GM23338 (cell line): ENCODE measurements around the gene CD300H. TPM values are rescaled to one million over a fixed set of nuclear protein-coding genes. Genes with fewer than 3 reads are reported as not detected.

Experiments
- ATAC-seq: fragments of 200-7000 bp; cut with Tn5 transposase; 3 replicates; pipeline ENCODE4 v1.9.1; 2020
- DNase-seq: peaks from one replicate; pipeline ENCODE4 v3.0.0-alpha.2; 2015; ENCODE audit warnings: low spot score
- H2AFZ ChIP-seq: fragments of 200-600 bp; sonication (generic); 2 replicates; pipeline ENCODE4 v1.8.0; 2016; ENCODE audit warnings: antibody characterized with exemption, mild to moderate bottlenecking, moderate library complexity
- H3F3A ChIP-seq: fragments of 200-600 bp; sonication (generic); replicated peaks from 2 replicates; pipeline ENCODE4 v1.8.0; 2017; ENCODE audit warnings: antibody characterized with exemption, mixed run types, low read depth
- H3K27ac ChIP-seq: fragments of 200-600 bp; sonication (generic); 2 replicates; pipeline ENCODE4 v1.6.1; 2016; ENCODE audit warnings: low read depth
- H3K27me3 ChIP-seq: fragments of 200-600 bp; sonication (generic); 2 replicates; pipeline ENCODE4 v1.8.0; 2016; ENCODE audit warnings: mild to moderate bottlenecking, mixed run types, moderate library complexity; ENCODE audit not compliant: insufficient read depth
- H3K36me3 ChIP-seq: fragments of 200-600 bp; sonication (generic); 2 replicates; pipeline ENCODE4 v1.8.0; 2016; ENCODE audit warnings: mild to moderate bottlenecking; ENCODE audit not compliant: insufficient read depth
- H3K4me1 ChIP-seq: fragments of 200-600 bp; sonication (generic); 2 replicates; pipeline ENCODE4 v1.8.0; 2016; ENCODE audit warnings: mild to moderate bottlenecking, moderate library complexity; ENCODE audit not compliant: insufficient read depth
- H3K4me2 ChIP-seq: fragments of 200-600 bp; sonication (generic); 2 replicates; pipeline ENCODE4 v1.7.1; 2017; ENCODE audit warnings: mixed run types
- H3K4me3 ChIP-seq: fragments of 200-600 bp; sonication (generic); 2 replicates; pipeline ENCODE4 v1.6.1; 2016; ENCODE audit warnings: mixed run types
- H3K79me2 ChIP-seq: fragments of 200-600 bp; sonication (generic); replicated peaks from 2 replicates; pipeline ENCODE4 v1.8.0; 2017; ENCODE audit warnings: mild to moderate bottlenecking; ENCODE audit not compliant: insufficient read depth
- H3K9me2 ChIP-seq: fragments of 200-600 bp; sonication (generic); 2 replicates; pipeline ENCODE4 v1.8.0; 2017; ENCODE audit not compliant: insufficient read depth
- H4K20me1 ChIP-seq: fragments of 200-600 bp; sonication (generic); replicated peaks from 2 replicates; pipeline ENCODE4 v1.8.0; 2017; ENCODE audit warnings: mild to moderate bottlenecking; ENCODE audit not compliant: insufficient read depth
- H3K27ac Mint-ChIP-seq: 2 replicates; pipeline ENCODE4 v1.8.0; 2020; ENCODE audit warnings: inconsistent platforms, mild to moderate bottlenecking, moderate library complexity, mixed read lengths
- H3K27me3 Mint-ChIP-seq: 3 replicates; pipeline ENCODE4 v1.8.0; 2022; ENCODE audit warnings: low read depth, mild to moderate bottlenecking, moderate library complexity, mixed read lengths, inconsistent platforms; ENCODE audit not compliant: insufficient read depth, poor library complexity
- H3K36me3 Mint-ChIP-seq: 3 replicates; pipeline ENCODE4 v1.8.0; 2021; ENCODE audit warnings: low read depth, mild to moderate bottlenecking, inconsistent platforms, moderate library complexity, mixed read lengths
- H3K4me1 Mint-ChIP-seq: 3 replicates; pipeline ENCODE4 v1.8.0; 2020; ENCODE audit warnings: mild to moderate bottlenecking, inconsistent platforms, mixed read lengths
- H3K4me3 Mint-ChIP-seq: 3 replicates; pipeline ENCODE4 v1.8.0; 2021; ENCODE audit warnings: moderate library complexity, mild to moderate bottlenecking, inconsistent platforms, mixed read lengths
- H3K9me3 Mint-ChIP-seq: 3 replicates; pipeline ENCODE4 v1.8.0; 2020; ENCODE audit warnings: moderate library complexity, mild to moderate bottlenecking, inconsistent platforms, mixed read lengths
- CREB1 ChIP-seq: fragments of 250-450 bp; sonication (Bioruptor Pico); IDR thresholded peaks from 2 replicates; pipeline ENCODE4 v1.5.0; 2020; ENCODE audit warnings: low read depth, mild to moderate bottlenecking, moderate library complexity
- CTCF ChIP-seq, 2 experiments: fragments of 200-600 bp in 1 of 2; sonication (generic) in 1 of 2; conservative IDR thresholded peaks; 2 replicates each; pipeline versions ENCODE4 v1.5.1 to v1.6.1; 2016 to 2017; ENCODE audit warnings: antibody characterized with exemption in 2 of 2, low read depth in 2 of 2, mild to moderate bottlenecking in 2 of 2, moderate library complexity in 1 of 2
- ETS1 ChIP-seq: IDR thresholded peaks from 2 replicates; pipeline ENCODE4 v1.6.1; 2016; ENCODE audit warnings: antibody characterized with exemption
- JUNB ChIP-seq: IDR thresholded peaks from one replicate; pipeline ENCODE4 v1.6.1; 2016; ENCODE audit warnings: antibody characterized with exemption; ENCODE audit not compliant: unreplicated experiment
- NANOG ChIP-seq: IDR thresholded peaks from 2 replicates; pipeline ENCODE4 v1.6.1; 2016; ENCODE audit warnings: antibody characterized with exemption, borderline replicate concordance
- POLR2AphosphoS5 ChIP-seq: IDR thresholded peaks from 2 replicates; pipeline ENCODE4 v1.6.1; 2016; ENCODE audit warnings: antibody characterized with exemption, low read depth
- REST ChIP-seq: IDR thresholded peaks from one replicate; pipeline ENCODE4 v1.6.1; 2018; ENCODE audit warnings: antibody characterized with exemption; ENCODE audit not compliant: unreplicated experiment
- STAT1 ChIP-seq: IDR thresholded peaks from one replicate; pipeline ENCODE4 v1.6.1; 2016; ENCODE audit warnings: antibody characterized with exemption; ENCODE audit not compliant: unreplicated experiment
- ZNF114 ChIP-seq: fragments of 250-450 bp; sonication (Bioruptor Pico); IDR thresholded peaks from 2 replicates; pipeline ENCODE4 v1.5.0; 2020; ENCODE audit warnings: mild to moderate bottlenecking, moderate library complexity
- ZNF331 ChIP-seq: fragments of 250-450 bp; sonication (Bioruptor Pico); IDR thresholded peaks from 2 replicates; pipeline ENCODE4 v1.5.0; 2020; ENCODE audit warnings: low read depth, mild to moderate bottlenecking, moderate library complexity
- polyA plus RNA-seq: library from polyadenylated mRNA; unstranded; fragments of >200 nt; fragmentation: Nextera tagmentation; extraction: Ambion mirVana; gene quantifications from 2 replicates; pipeline ENCODE4 v1.2.1, GENCODE V29; 2016
- total RNA-seq: library from RNA; depleted of rRNA; stranded (reverse); fragments of >200 nt; shearing (Covaris generic); gene quantifications from 2 replicates; pipeline ENCODE4 v1.2.3, GENCODE V29; 2014

CD300H gene
- total and polyA plus RNA-seq, 2 experiments from 2014 or later = not detected

GRCh38 chr17:74539281-74539820 is 28.0 kb downstream of the CD300H start:
- Mint-ChIP-seq H3K27ac (no peak overlapping the region), H3K9me3 (no peaks in the 10 kb centered on the region; the same call in 2 of the 3 replicates), H3K4me3 (no peak overlapping the region), H3K27me3 (peaks cover 17% of the 10 kb centered on the region), H3K36me3 (no peaks in the 10 kb centered on the region), H3K4me1 (no peaks in the 10 kb centered on the region; the same call in 2 of the 3 replicates)
- Histone ChIP-seq H3K9me2 (no peaks in the 10 kb centered on the region), H3K4me3 (no peak overlapping the region), H3K27me3 (no peaks in the 10 kb centered on the region), H3K79me2 (no peaks in the 10 kb centered on the region), H3F3A (no peaks in the 10 kb centered on the region), H3K36me3 (no peaks in the 10 kb centered on the region), H3K27ac (no peak overlapping the region), H4K20me1 (no peaks in the 10 kb centered on the region), H2AFZ (no peak overlapping the region), H3K4me2 (no peak overlapping the region), H3K4me1 (no peaks in the 10 kb centered on the region)
- TF ChIP-seq CTCF (conservative IDR thresholded peaks at IDR 0.05; ENCODE audit: low read depth in 2 of 2) = no peak
- TF ChIP-seq POLR2AphosphoS5 = no peak
- no peak for TF ChIP-seq STAT1
- no peak for TF ChIP-seq JUNB
- TF ChIP-seq ZNF114 (CRISPR knock-in tag) = no peak
- no peak for TF ChIP-seq REST
- no peak for TF ChIP-seq NANOG
- DNase-seq (no peak), ATAC-seq (no peak)

- DNase-seq = no peak
- H3K4me1 ChIP-seq = no peaks in the 10 kb centered on the region
- Mint-ChIP-seq H3K4me1 (peaks cover 4% of the 10 kb centered on the region), H3K27me3 (peaks cover 15% of the 10 kb centered on the region), H3K36me3 (no peaks in the 10 kb centered on the region), H3K4me3 (no peak overlapping the region), H3K27ac (no peak overlapping the region), H3K9me3 (no peaks in the 10 kb centered on the region; the same call in 1 of the 3 replicates)
- no peak overlapping the region for H3K4me3 ChIP-seq
- H3K27me3 ChIP-seq = no peaks in the 10 kb centered on the region
- no peaks in the 10 kb centered on the region for H3K36me3 ChIP-seq
- H3K79me2 ChIP-seq = no peaks in the 10 kb centered on the region
- H2AFZ ChIP-seq = no peak overlapping the region
- no peaks in the 10 kb centered on the region for H4K20me1 ChIP-seq
- no peak overlapping the region for H3K4me2 ChIP-seq
- ATAC-seq = no peak
- H3F3A ChIP-seq = no peaks in the 10 kb centered on the region
- H3K27ac ChIP-seq = no peak overlapping the region
- no peaks in the 10 kb centered on the region for H3K9me2 ChIP-seq
- TF ChIP-seq ZNF331 (CRISPR knock-in tag) (no peak), ZNF114 (CRISPR knock-in tag) (no peak), POLR2AphosphoS5 (no peak), ETS1 (no peak), JUNB (no peak), NANOG (no peak), CREB1 (CRISPR knock-in tag) (no peak)
Measured at GRCh38 chr17:74536890-74537289, 30.4 kb downstream of the CD300H start.
